22Rv1 (cell line): Measurements from ENCODE around the gene KRT8.

Experiments used
- H3K27ac ChIP-seq: fragments of 450-650 bp; 2 replicates; pipeline ENCODE4 v1.5.1; 2017
- CTCF ChIP-seq: fragments of 450-650 bp; IDR thresholded peaks from 2 replicates; pipeline ENCODE4 v1.5.1; 2017; ENCODE audit warnings: mild to moderate bottlenecking
- ZFX ChIP-seq: fragments of 450-650 bp; IDR thresholded peaks from 2 replicates; pipeline ENCODE4 v1.6.1; 2017; ENCODE audit warnings: antibody characterized with exemption, borderline replicate concordance

Gene KRT8

GRCh38 chr12:52906191-52906601, 1.3 kb upstream of the KRT8 start:
- peak overlapping the region; percentile 97 for H3K27ac ChIP-seq
- TF ChIP-seq CTCF: no peak
- TF ChIP-seq ZFX: no peak

- no peak for TF ChIP-seq CTCF
- no peak for TF ChIP-seq ZFX
- H3K27ac ChIP-seq: peak overlapping the region; percentile 97
These were observed 894 bp downstream of the KRT8 start for GRCh38 chr12:52903855-52904508.

DNA sequence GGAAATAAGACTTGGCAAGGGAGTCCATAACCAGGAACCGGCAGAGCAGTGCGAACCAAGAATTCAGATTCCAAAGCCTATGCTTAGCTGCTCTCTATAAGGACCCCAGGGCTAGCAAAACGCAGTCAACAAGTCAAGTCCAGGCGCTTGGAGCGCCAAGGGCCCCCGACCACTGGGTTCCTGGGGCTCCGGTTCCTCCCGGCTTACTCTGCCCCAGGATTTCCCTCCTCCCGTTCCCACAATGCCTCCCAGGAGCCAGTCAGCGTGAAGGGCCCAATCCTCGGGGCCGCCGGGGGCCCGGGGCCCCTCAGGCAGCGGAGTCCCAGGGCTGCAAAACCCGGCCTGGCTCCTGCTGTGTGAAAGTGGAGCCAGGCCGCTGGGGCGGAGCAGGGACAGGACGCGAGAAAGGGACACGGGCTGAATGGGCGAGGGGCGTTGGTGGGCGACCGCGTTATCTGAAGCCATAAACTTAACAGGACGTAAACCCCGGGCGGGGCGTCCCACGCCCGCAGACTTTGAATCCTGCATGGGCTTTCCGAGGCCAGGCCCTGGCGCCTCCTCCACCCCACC, 1.5 kb downstream of the KRT8 start:
- TF ChIP-seq CTCF (no peak), ZFX (no peak)
- H3K27ac ChIP-seq: peak overlapping the region; percentile 97

GRCh38 chr12:52901715-52902541, 2.9 kb downstream of the KRT8 start:
- H3K27ac ChIP-seq: peak overlapping the region; percentile 97
- TF ChIP-seq CTCF: no peak
- no peak for TF ChIP-seq ZFX

DNA sequence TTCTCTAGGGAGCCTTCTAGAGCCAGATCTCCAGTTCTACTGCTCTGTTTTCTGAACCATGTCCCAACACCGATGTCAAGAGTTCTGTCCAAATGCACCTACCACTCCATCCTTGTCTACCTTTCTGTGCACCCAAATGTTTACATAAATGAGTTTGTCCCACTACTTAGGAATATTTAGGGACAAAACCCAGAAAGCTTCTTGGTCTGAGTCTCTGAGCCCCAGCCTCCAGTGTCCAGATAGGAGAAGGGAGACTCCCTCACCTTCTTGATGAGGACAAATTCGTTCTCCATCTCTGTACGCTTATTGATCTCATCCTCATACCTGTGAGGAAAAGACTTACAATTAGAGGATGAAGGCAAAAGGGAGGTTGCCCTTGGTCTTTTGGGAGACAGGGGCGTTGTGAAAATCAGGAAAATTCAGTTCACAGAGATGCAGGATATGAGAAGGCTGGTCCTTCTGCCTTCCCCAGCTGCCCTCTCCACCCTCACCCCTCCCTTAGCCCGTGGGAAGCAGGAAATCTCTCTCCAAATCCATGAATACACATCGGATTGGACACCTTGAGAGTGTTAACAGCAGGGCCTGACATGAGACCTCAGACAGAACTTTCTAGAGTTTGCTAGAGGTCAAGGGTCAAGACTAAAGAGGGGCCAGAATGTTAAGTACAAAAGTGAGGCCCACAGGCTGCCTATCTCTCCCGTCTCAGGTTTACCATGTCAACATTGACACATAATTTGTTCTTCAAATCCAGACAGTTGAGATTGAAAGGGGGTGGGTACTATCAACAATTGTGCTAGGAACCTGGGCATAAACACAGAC, 3.8 kb downstream of the KRT8 start:
- peak overlapping the region; percentile 97 for H3K27ac ChIP-seq
- TF ChIP-seq CTCF: no peak

DNA sequence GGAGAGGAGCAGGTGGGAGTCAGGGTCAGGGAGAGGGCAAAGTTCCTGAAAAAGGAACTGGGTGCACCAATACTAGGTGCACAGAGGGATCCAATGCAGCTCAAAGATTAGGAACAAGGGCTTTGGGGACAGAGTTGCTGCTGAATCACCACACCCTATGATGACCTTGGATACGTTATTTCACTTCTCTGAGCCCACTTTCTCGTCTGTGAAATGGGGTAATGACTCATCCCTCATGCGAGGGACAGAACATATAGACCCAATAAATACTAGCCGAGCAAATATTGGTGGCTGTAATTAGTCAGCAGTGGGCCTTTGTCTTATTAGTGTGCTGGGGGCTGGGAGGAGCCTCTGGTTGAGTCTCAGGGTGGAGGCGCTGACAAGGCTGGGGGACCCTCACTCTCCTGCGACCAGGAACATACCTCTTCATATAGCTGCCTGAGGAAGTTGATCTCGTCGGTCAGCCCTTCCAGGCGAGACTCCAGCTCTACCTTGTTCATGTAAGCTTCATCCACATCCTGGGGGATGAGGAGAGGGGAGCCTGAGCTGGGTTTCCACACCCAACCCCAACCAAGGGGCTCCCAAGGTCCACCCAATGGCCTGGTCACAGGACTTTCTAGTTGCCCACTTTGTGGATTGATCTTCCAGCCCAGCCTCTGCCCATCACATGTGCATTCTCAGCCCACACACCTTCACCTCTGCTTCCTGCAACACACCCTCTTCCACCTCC, 4.5 kb downstream of the KRT8 start:
- H3K27ac ChIP-seq: peak overlapping the region; percentile 97; the same call in 1 of the 2 replicates
- TF ChIP-seq ZFX (no peak), CTCF (no peak)
